Neutrophil (primary cell): ENCODE results near the gene OR5H2.

ENCODE experiments used
- H3K27ac ChIP-seq: fragments of 200-600 bp; sonication (generic); 2 replicates; pipeline ENCODE4 v1.5.1; 2016; ENCODE audit warnings: mild to moderate bottlenecking, moderate library complexity
- H3K27me3 ChIP-seq: fragments of 200-600 bp; sonication (generic); 2 replicates; pipeline ENCODE4 v1.6.0; 2016; ENCODE audit warnings: mild to moderate bottlenecking
- H3K36me3 ChIP-seq: fragments of 200-600 bp; sonication (generic); 2 replicates; pipeline ENCODE4 v1.5.1; 2017
- H3K4me1 ChIP-seq, 2 experiments: fragments of 200-600 bp in 1 of 2; sonication (generic) in 1 of 2; 1 replicate in 1 of 2; 2 replicates in 1 of 2; pipeline versions ENCODE4 v1.5.1 to v1.6.1; 2013 to 2016; ENCODE audit warnings: low read depth in 1 of 2, low read length in 1 of 2, mild to moderate bottlenecking in 1 of 2, moderate library complexity in 1 of 2; ENCODE audit not compliant: control insufficient read depth in 1 of 2, insufficient read depth in 1 of 2
- H3K4me3 ChIP-seq, 2 experiments: fragments of 200-600 bp in 1 of 2; sonication (generic) in 1 of 2; 1 replicate in 1 of 2; 2 replicates in 1 of 2; pipeline ENCODE4 v1.5.1; 2013 to 2016; ENCODE audit warnings: low read depth in 1 of 2, low read length in 1 of 2, mild to moderate bottlenecking in 1 of 2, moderate library complexity in 1 of 2
- H3K9me3 ChIP-seq: fragments of 200-600 bp; sonication (generic); 2 replicates; pipeline ENCODE4 v1.5.1; 2016
- TF ChIP-seq, protein P1 (sequence below): fragments of 200-600 bp; sonication (generic); IDR thresholded peaks from 2 replicates; pipeline ENCODE4 v1.5.1; 2016; ENCODE audit warnings: antibody characterized with exemption

OR5H2 gene

DNA sequence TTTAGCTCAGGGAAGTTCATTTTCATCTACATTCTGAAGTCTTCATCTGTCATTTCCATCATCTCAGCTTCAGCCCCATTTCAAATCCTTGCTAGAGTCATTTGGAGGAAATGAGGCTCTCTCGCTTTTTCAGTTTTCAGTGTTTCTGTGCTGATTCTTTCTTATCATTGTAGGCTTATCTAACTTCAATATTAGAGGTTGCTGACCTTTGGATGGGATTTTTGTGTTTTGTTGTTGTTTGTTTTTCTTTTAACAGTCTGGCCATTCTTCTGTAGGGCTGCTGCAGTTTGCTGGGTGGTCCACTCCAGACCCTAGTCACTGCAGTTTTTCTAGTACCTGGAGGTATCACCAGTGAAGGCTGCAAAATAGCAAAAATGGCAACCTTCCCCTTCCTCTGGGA is 8.6 kb downstream of the OR5H2 start:
- H3K4me3 ChIP-seq = no peak overlapping the region
- H3K27me3 ChIP-seq = no peaks in the 10 kb centered on the region
- no peak overlapping the region for H3K27ac ChIP-seq
- TF ChIP-seq, protein P1, sequence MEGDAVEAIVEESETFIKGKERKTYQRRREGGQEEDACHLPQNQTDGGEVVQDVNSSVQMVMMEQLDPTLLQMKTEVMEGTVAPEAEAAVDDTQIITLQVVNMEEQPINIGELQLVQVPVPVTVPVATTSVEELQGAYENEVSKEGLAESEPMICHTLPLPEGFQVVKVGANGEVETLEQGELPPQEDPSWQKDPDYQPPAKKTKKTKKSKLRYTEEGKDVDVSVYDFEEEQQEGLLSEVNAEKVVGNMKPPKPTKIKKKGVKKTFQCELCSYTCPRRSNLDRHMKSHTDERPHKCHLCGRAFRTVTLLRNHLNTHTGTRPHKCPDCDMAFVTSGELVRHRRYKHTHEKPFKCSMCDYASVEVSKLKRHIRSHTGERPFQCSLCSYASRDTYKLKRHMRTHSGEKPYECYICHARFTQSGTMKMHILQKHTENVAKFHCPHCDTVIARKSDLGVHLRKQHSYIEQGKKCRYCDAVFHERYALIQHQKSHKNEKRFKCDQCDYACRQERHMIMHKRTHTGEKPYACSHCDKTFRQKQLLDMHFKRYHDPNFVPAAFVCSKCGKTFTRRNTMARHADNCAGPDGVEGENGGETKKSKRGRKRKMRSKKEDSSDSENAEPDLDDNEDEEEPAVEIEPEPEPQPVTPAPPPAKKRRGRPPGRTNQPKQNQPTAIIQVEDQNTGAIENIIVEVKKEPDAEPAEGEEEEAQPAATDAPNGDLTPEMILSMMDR = no peak
- no peaks in the 10 kb centered on the region for H3K4me1 ChIP-seq
- H3K36me3 ChIP-seq = no peaks in the 10 kb centered on the region
- H3K9me3 ChIP-seq = peaks cover 3% of the 10 kb centered on the region

DNA sequence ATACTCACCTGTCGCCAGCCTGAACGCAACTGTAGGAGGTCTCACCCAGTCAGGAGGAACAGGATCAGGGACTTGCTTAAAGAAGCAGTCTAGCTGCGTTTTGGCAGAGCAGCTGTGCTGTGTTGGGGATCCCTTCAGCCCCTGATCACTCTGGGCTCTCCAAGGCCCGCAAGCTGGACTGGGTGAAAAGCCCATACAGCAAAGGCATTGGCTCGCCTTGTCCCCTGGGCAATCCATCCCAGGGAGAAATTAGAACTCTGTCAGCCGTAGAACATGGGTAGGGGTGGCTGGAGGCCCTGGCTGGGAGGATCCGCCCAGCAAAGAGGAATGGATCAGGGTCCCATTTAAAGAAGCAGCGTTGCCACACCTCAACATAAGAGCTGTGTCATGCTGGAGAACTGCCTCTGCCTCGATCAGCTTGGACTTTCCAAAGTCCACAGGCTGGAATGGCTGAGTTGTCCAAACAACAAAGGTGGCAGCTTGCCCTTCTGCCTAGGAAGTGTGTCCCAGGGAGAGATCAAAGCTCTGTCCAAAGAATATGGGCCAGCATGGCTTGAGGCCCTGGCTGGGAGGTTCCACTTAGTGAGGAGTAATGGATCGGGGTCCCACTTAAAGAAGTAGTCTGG is 9.1 kb downstream of the OR5H2 start:
- Histone ChIP-seq H3K27me3 (no peaks in the 10 kb centered on the region), H3K36me3 (no peaks in the 10 kb centered on the region), H3K4me1 (no peaks in the 10 kb centered on the region), H3K9me3 (peaks cover 3% of the 10 kb centered on the region), H3K27ac (no peak overlapping the region), H3K4me3 (no peak overlapping the region)
- TF ChIP-seq, protein P1 = no peak

DNA sequence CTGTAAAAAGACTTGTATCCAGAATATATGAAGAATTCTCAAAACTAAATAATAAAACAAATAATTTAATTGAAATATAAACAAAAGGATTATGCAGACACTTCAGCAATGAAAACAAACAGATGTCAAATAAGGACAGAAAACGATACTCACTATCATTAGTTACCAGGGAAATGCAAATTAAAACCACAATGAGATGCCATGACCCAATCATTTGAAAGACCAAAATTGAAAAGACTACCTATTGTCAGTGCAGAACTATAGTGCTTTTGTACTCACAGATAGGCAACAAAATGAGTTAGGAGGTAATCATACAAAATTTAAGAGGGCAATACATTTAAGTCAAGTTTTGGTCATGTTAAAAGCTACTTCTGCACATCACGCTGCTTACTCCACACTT is 39.8 kb downstream of the OR5H2 start:
- H3K9me3 ChIP-seq = no peaks in the 10 kb centered on the region
- H3K4me1 ChIP-seq = no peaks in the 10 kb centered on the region
- peaks cover 4% of the 10 kb centered on the region for H3K27me3 ChIP-seq
- H3K36me3 ChIP-seq = no peaks in the 10 kb centered on the region
- no peak overlapping the region for H3K27ac ChIP-seq
- TF ChIP-seq, protein P1 = no peak
- H3K4me3 ChIP-seq = no peak overlapping the region

DNA sequence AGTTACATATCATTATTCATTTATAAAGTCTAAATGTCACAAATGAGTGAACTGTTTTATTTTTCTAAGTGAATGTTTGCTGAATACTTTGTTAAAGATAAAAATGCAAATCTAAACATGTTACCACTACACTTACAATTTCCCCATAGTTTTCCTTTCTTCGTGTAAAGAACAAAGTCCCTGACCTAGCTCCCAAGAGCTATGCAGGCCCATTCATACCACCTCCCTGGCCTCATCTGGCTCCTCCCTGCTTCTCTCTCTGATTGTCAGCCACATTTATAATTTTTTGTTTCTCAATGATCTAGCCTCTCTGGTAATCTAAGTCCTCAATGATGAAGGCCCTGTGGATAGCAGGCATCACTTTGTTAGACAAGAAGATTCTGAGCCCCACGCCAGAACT is 40.4 kb downstream of the OR5H2 start:
- Histone ChIP-seq H3K27me3 (peaks cover 4% of the 10 kb centered on the region), H3K36me3 (no peaks in the 10 kb centered on the region), H3K27ac (no peak overlapping the region), H3K4me3 (no peak overlapping the region), H3K4me1 (no peaks in the 10 kb centered on the region), H3K9me3 (no peaks in the 10 kb centered on the region)
- TF ChIP-seq, protein P1 = no peak

DNA sequence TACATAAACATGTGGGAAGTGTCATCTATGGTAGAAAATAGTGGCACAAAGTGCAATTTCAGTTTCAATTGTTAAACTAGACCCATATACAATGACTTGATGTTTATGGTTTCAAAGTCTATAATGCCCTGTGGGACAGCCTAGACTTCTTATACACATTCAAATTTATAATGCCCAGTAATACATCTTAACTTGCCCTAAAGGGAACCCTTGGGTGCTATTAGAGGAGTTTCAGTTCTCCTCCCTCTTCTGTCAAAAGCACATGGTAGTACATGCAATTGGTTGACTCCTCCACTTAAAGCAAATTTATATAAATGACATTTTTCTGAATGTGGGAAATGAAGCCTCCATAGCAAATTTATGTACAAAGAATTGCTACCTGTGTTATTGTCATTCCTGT is 41.1 kb downstream of the OR5H2 start:
- Histone ChIP-seq H3K9me3 (no peaks in the 10 kb centered on the region), H3K4me3 (no peak overlapping the region), H3K4me1 (no peaks in the 10 kb centered on the region), H3K27me3 (peaks cover 4% of the 10 kb centered on the region), H3K27ac (no peak overlapping the region), H3K36me3 (no peaks in the 10 kb centered on the region)
- TF ChIP-seq, protein P1 = no peak
